ENCODE measurements around the gene GPS1. TPM values are rescaled to one million over a fixed set of nuclear protein-coding genes. Genes with fewer than 3 reads are reported as not detected.

GPS1 gene
- total RNA-seq, 2 experiments from 2014 or later = 94.2 to 103 TPM

- DNase-seq = peak; percentile 78
- H3K4me1 Mint-ChIP-seq = peaks cover 11% of the 10 kb centered on the region
- no peaks in the 10 kb centered on the region for H3K36me3 Mint-ChIP-seq
- H3K27me3 Mint-ChIP-seq = no peaks in the 10 kb centered on the region
- no peak overlapping the region for H3K27ac Mint-ChIP-seq
- no peak overlapping the region for H3K4me3 Mint-ChIP-seq
- H3K9me3 Mint-ChIP-seq = no peaks in the 10 kb centered on the region
These were observed 31.8 kb upstream of the GPS1 start for GRCh38 chr17:82019690-82020571.

GRCh38 chr17:82020572-82021106 lies 31.1 kb upstream of the GPS1 start:
- no peaks in the 10 kb centered on the region for H3K9me3 Mint-ChIP-seq
- no peak overlapping the region for H3K27ac Mint-ChIP-seq
- DNase-seq = no peak
- peak overlapping the region; percentile 22 for H3K4me3 Mint-ChIP-seq
- H3K27me3 Mint-ChIP-seq = no peaks in the 10 kb centered on the region
- H3K4me1 Mint-ChIP-seq = peaks cover 11% of the 10 kb centered on the region
- H3K36me3 Mint-ChIP-seq = peaks cover 1% of the 10 kb centered on the region

DNA sequence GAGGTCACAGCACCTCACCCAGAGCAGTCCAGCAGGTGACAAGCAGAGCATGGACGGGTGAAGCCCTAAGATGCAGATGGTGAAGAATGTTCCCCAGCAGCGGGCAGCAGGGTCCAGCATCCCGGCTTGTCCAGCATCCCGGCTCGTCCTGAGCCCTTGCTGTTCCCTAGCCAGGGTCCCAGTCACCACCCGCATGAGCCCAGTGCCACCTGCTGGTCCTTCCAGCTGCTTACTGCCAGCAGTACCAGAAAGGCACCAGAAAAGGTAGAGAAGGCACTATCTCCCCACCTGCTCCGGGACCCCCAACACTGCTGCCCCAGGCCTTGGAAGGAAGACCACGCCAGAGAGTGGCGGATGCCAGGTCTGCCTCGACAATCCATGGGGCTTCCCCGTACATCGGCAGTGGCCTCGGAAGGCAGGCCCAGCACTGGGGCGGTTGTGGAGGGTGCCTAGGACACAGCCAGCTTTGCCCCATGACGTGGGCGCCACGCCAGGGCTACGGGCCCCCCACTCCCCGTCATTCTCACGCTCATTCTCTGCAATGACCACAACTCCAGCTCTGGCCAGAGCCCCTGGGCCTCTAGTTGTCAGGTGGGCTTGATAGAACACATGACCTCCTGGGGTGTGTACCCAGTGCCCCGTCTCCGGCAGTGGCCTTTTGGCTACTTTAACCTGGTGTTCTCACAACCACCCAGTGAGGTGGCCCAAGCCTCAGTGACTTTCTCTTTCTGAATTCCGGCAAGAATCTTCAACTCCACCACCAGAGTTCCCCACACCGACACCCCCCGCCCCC lies 30.4 kb upstream of the GPS1 start:
- H3K9me3 Mint-ChIP-seq = no peaks in the 10 kb centered on the region
- peaks cover 1% of the 10 kb centered on the region for H3K36me3 Mint-ChIP-seq
- H3K27me3 Mint-ChIP-seq = no peaks in the 10 kb centered on the region
- peak; percentile 57 for DNase-seq
- H3K4me3 Mint-ChIP-seq = peak overlapping the region; percentile 89
- peaks cover 11% of the 10 kb centered on the region for H3K4me1 Mint-ChIP-seq
- H3K27ac Mint-ChIP-seq = peak overlapping the region; percentile 81

DNA sequence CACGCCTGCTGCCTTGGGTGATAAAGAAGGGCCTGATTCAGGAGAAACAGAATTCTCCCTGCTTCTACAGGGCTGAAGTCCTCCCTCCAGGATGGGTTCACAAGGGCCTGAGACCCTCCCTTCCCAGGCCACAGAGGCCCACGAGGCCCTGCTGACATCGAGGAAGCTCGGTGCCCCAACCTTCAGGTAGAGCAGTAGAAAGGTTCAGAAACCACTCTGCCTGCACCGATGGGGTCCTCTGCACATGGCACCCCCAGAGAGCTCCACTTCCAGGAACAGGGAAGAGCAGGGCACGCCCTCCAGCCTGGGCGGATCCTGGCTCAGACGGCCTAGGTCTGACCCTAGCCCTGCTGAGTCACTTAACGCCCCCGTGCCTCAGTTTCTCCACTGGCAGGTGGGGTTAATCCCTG lies 29.8 kb upstream of the GPS1 start:
- no peaks in the 10 kb centered on the region for H3K27me3 Mint-ChIP-seq
- peaks cover 1% of the 10 kb centered on the region for H3K36me3 Mint-ChIP-seq
- DNase-seq = no peak
- peak overlapping the region; percentile 89 for H3K4me3 Mint-ChIP-seq
- H3K4me1 Mint-ChIP-seq = peaks cover 11% of the 10 kb centered on the region
- H3K9me3 Mint-ChIP-seq = no peaks in the 10 kb centered on the region
- H3K27ac Mint-ChIP-seq = peak overlapping the region; percentile 81

GRCh38 chr17:82022310-82022980 lies 29.3 kb upstream of the GPS1 start, which contains the start of gene CENPX:
Gene CENPX (minus strand): TSS chr17:82022878. CDS start chr17:82022861, 17 bp downstream.
- peak within 1 kb of the TSS; percentile 89 for H3K4me3 Mint-ChIP-seq
- peak within 1 kb of the TSS; percentile 81 for H3K27ac Mint-ChIP-seq
- H3K36me3 Mint-ChIP-seq = peaks cover 1% of the 10 kb centered on the region
- H3K27me3 Mint-ChIP-seq = no peaks in the 10 kb centered on the region
- peaks cover 11% of the 10 kb centered on the region for H3K4me1 Mint-ChIP-seq
- peak; percentile 27 for DNase-seq
- no peaks in the 10 kb centered on the region for H3K9me3 Mint-ChIP-seq

GRCh38 chr17:82022981-82023446 lies 28.7 kb upstream of the GPS1 start, which contains the start of gene LRRC45:
Gene LRRC45 (plus strand): TSS chr17:82023305. CDS start chr17:82023644, 339 bp downstream.
- H3K36me3 Mint-ChIP-seq = peaks cover 1% of the 10 kb centered on the region
- H3K9me3 Mint-ChIP-seq = no peaks in the 10 kb centered on the region
- H3K27ac Mint-ChIP-seq = peak within 1 kb of the TSS; percentile 81
- peak within 1 kb of the TSS; percentile 89 for H3K4me3 Mint-ChIP-seq
- H3K27me3 Mint-ChIP-seq = no peaks in the 10 kb centered on the region
- peak; percentile 100 for DNase-seq
- H3K4me1 Mint-ChIP-seq = peaks cover 11% of the 10 kb centered on the region

DNA sequence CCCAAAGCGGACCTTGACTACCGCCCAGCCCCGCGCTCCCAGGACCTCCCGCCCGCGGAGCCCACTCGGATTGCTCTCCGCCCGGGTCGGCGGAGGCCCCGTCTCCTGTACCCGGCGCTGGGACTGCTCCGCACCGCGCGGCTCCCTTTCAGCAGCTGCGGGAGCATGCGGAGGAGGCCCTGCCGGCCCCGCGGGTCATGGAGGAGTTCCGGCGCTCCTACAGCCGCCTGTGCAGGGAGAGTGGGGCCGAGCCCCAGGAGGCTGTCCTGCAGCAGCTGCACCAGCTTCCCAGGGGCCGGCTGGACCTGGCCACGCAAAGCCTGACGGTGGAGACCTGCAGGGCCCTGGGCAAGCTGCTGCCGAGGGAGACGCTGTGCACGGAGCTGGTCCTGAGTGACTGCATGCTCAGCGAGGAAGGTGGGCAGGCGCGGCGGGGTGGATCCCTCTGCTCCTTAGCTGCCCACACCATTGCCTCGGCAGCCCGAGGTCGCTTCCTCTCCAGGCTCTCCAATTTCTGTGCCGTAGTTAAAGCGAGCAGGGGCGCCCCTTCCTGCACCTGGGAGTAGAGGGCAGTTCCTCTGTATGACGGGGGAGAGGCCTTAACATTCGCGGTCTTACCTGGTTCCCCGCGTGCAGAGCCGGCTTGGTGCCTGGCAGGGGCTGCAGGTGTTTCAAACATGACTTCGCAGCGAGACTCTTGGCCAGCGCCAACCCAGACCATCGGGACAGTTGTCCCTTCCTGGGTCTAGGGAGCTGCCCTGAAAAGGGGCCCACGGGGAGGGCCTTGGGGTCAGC lies 28.1 kb upstream of the GPS1 start:
- Mint-ChIP-seq H3K36me3 (peaks cover 1% of the 10 kb centered on the region), H3K27me3 (no peaks in the 10 kb centered on the region), H3K4me3 (peak overlapping the region; percentile 82), H3K27ac (no peak overlapping the region), H3K4me1 (peaks cover 11% of the 10 kb centered on the region), H3K9me3 (no peaks in the 10 kb centered on the region)
- peak; percentile 36 for DNase-seq

GRCh38 chr17:82024859-82025258 lies 26.8 kb upstream of the GPS1 start:
- Mint-ChIP-seq H3K36me3 (peaks cover 1% of the 10 kb centered on the region), H3K4me3 (no peak overlapping the region), H3K27me3 (no peaks in the 10 kb centered on the region), H3K4me1 (peaks cover 13% of the 10 kb centered on the region), H3K9me3 (no peaks in the 10 kb centered on the region), H3K27ac (no peak overlapping the region)
- DNase-seq = no peak

GRCh38 chr17:82025401-82026107 lies 26.1 kb upstream of the GPS1 start:
- Mint-ChIP-seq H3K27ac (no peak overlapping the region), H3K4me3 (no peak overlapping the region)
- DNase-seq = no peak

DNA sequence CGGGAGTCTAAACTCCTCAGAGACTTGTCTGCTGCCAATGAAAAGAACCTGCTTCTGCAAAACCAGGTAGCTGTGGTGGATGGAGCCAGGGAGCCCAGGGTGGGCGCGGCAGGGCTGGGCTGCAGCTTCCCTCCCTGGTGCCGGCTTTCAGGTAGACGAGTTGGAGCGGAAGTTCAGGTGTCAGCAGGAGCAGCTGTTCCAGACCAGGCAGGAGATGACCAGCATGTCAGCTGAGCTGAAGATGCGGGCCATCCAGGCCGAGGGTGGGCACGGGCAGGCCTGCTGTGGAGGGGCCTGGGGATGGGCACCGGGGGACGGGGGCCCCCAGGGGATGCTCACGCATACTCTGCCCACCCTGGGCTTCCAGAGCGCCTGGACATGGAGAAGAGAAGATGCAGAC lies 23.5 kb upstream of the GPS1 start:
- no peak overlapping the region for H3K4me3 Mint-ChIP-seq
- H3K27ac Mint-ChIP-seq = no peak overlapping the region
- DNase-seq = no peak
- H3K4me1 Mint-ChIP-seq = peaks cover 11% of the 10 kb centered on the region
- H3K9me3 Mint-ChIP-seq = no peaks in the 10 kb centered on the region
- H3K27me3 Mint-ChIP-seq = no peaks in the 10 kb centered on the region
- H3K36me3 Mint-ChIP-seq = peaks cover 1% of the 10 kb centered on the region

More at GRCh38 chr17:82025401-82026107, 26.1 kb upstream of the GPS1 start:
- H3K9me3 Mint-ChIP-seq = no peaks in the 10 kb centered on the region
- H3K4me1 Mint-ChIP-seq = peaks cover 14% of the 10 kb centered on the region
- peaks cover 1% of the 10 kb centered on the region for H3K36me3 Mint-ChIP-seq
- H3K27me3 Mint-ChIP-seq = no peaks in the 10 kb centered on the region

DNA sequence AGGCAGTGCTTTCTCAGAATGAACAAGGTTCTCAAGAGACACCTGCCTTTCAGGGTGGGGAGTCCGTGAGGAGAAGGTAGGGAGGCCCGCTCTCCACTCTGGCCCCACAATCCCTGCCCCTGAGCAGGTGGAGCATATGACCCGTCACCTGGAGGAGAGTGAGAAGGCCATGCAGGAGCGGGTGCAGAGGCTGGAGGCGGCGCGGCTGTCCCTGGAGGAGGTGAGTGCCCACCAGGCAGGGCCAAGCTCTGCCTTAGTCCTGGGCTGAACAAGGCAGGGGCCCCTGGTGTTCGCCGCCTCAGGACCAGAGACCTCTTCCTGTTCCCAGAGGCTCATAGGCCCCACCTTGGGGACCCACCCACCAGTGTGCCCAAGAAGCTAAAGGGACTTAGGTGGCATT lies 22.7 kb upstream of the GPS1 start:
- no peak for DNase-seq
- H3K9me3 Mint-ChIP-seq = no peaks in the 10 kb centered on the region
- H3K4me1 Mint-ChIP-seq = peaks cover 8% of the 10 kb centered on the region
- H3K4me3 Mint-ChIP-seq = no peak overlapping the region
- H3K27ac Mint-ChIP-seq = no peak overlapping the region
- H3K36me3 Mint-ChIP-seq = peaks cover 1% of the 10 kb centered on the region
- H3K27me3 Mint-ChIP-seq = no peaks in the 10 kb centered on the region

DNA sequence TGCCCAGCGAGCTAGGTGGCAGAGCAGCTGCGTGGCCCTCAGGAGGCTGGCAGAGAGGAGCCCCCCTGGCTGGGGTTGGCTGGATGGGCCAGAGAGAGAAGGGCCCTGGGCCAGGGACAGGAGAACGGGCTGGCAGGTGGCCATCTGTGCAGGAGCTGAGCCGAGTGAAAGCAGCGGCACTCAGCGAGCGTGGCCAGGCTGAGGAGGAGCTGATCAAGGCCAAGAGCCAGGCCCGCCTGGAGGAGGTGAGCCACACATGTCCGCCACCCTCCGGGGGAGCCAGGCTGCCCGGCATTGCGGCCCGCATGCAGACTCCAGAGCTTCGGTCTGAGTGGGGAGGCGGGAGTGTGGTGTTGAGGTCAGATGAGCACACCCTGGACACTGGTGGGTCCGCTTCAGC lies 22.3 kb upstream of the GPS1 start:
- peaks cover 1% of the 10 kb centered on the region for H3K36me3 Mint-ChIP-seq
- no peak for DNase-seq
- no peaks in the 10 kb centered on the region for H3K9me3 Mint-ChIP-seq
- H3K27ac Mint-ChIP-seq = no peak overlapping the region
- H3K4me3 Mint-ChIP-seq = peak overlapping the region; percentile 40
- H3K4me1 Mint-ChIP-seq = peaks cover 5% of the 10 kb centered on the region
- H3K27me3 Mint-ChIP-seq = no peaks in the 10 kb centered on the region

- H3K4me3 Mint-ChIP-seq = no peak overlapping the region
- no peaks in the 10 kb centered on the region for H3K9me3 Mint-ChIP-seq
- H3K36me3 Mint-ChIP-seq = peaks cover 1% of the 10 kb centered on the region
These were observed 21.7 kb upstream of the GPS1 start for GRCh38 chr17:82029990-82030469.

More at GRCh38 chr17:82029990-82030469, 21.7 kb upstream of the GPS1 start:
- H3K27ac Mint-ChIP-seq = no peak overlapping the region
- H3K27me3 Mint-ChIP-seq = no peaks in the 10 kb centered on the region
- peaks cover 5% of the 10 kb centered on the region for H3K4me1 Mint-ChIP-seq
- DNase-seq = no peak
